Activated CD8-positive, alpha-beta memory T cell treated with anti-CD3 and anti-CD28 coated beads for 24 hours (primary cell): ENCODE measurements around the gene ZFHX3.
"Not testable (repeated sequence)": the region's sequence is repeated elsewhere in the genome, so short reads cannot be mapped to it uniquely, and the experiment has no call there.

Source experiments
- DNase-seq: peaks from one replicate; pipeline ENCODE4 v3.0.0-alpha.2; 2020

Gene ZFHX3, protein sequence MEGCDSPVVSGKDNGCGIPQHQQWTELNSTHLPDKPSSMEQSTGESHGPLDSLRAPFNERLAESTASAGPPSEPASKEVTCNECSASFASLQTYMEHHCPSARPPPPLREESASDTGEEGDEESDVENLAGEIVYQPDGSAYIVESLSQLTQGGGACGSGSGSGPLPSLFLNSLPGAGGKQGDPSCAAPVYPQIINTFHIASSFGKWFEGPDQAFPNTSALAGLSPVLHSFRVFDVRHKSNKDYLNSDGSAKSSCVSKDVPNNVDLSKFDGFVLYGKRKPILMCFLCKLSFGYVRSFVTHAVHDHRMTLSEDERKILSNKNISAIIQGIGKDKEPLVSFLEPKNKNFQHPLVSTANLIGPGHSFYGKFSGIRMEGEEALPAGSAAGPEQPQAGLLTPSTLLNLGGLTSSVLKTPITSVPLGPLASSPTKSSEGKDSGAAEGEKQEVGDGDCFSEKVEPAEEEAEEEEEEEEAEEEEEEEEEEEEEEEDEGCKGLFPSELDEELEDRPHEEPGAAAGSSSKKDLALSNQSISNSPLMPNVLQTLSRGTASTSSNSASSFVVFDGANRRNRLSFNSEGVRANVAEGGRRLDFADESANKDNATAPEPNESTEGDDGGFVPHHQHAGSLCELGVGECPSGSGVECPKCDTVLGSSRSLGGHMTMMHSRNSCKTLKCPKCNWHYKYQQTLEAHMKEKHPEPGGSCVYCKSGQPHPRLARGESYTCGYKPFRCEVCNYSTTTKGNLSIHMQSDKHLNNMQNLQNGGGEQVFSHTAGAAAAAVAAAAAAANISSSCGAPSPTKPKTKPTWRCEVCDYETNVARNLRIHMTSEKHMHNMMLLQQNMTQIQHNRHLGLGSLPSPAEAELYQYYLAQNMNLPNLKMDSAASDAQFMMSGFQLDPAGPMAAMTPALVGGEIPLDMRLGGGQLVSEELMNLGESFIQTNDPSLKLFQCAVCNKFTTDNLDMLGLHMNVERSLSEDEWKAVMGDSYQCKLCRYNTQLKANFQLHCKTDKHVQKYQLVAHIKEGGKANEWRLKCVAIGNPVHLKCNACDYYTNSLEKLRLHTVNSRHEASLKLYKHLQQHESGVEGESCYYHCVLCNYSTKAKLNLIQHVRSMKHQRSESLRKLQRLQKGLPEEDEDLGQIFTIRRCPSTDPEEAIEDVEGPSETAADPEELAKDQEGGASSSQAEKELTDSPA (N-terminal part only)

DNA sequence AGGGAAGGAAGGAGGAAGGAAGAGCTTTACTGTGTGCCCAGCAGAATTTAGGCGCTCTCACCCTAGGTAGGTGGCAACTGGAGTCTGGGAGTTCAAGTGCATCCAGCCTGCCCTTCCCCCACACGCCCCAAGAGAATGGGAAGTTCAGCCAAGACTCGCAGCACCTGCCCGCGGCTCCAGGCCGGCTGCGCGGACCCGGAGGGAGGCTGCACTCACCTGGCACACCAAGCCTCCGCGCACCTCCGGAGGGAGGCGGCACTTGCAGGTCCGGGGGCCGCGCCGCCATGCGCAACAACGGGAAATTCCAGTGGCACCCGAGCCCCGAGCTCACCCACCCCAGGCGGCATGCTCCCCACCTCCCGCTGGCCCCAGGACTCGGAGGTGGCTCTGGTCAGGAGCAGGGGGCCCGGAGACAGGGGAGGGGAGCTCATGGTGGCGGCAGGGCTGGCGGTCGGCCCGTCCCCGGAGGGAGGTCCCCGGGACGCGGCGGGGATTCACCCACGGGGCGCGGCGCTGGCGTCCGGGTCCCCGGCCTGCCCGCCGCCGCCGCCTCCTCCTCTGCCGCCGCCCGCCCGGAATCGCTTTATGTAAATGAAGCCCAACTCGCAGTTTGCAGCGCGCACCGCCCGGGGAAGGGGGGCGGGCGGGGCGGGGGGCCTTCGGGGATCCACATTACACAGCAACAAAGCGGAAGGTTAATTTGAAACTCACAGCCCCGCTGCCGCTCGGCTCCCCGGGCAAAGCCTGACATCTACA is at the start of gene ZFHX3:
Gene ZFHX3, minus strand, starts transcription at position 593 of the 756 bp plus-strand sequence. CDS start 87,983 bp downstream, outside the sequence.
- DNase-seq = no peak

GRCh38 chr16:73096510-73096909 is 48.6 kb upstream of the ZFHX3 start:
- DNase-seq = no peak

- no peak for DNase-seq
These were observed 48.0 kb upstream of the ZFHX3 start for GRCh38 chr16:73095885-73096421.

DNA sequence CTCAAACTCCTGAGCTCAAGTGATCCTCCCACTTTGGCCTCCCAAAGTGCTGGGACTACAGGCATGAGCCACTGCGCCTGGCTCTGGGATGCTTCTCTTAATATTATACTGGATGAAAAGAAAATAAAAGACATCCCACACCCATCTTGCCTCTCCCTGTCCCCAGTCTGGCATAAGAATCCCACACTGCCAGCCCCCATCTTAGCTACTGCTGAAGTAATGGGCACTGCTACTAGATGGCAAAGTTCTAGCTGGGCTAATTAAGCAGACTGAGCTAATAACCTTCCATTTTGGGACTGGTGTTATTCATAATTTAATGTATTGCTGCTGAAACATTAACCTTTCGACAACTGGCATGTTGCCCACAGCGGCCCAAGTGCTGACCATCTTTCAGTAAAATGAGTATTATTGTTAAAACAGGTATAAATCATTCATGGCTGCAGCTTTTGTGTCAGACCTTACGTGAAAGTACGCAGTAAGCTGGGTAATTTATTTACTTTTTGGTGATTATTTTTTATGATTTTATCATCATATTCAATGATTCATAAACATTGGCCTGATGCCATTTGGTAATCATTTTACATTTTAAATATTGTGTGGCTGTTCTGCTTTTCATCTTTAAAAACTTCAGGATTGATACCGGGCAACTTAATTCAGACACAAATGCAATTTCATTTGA is 47.4 kb upstream of the ZFHX3 start:
- no peak for DNase-seq

- DNase-seq = no peak
These were observed 46.4 kb upstream of the ZFHX3 start for GRCh38 chr16:73094371-73094770.

- no peak for DNase-seq
These were observed 45.5 kb upstream of the ZFHX3 start for GRCh38 chr16:73093146-73094144.

DNA sequence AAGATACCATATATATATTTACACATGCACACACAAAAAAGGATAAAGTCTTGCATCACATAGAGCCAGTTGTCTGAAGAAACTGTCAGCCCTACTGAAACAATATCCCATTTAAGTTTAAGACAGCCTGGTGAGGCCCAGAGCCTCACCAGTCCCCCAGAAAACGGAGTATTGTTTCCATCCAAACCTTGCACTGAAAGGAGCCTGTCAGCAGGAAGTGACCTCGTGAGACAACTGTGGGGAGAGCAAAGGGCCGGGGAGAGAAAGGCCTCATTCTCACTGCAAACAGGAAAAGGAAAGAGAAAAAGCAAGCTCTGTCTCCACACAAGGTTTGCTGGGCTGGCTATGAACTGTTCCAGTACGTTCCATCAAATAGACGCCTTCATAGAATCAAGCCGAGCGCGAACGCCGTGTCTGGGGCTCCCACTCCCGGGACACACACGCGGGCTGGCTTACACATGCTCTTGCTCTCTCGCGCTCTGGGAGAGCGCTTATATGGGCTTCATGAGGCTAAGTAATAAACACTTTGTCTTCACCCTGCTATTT is 44.4 kb upstream of the ZFHX3 start:
- DNase-seq = no peak

DNA sequence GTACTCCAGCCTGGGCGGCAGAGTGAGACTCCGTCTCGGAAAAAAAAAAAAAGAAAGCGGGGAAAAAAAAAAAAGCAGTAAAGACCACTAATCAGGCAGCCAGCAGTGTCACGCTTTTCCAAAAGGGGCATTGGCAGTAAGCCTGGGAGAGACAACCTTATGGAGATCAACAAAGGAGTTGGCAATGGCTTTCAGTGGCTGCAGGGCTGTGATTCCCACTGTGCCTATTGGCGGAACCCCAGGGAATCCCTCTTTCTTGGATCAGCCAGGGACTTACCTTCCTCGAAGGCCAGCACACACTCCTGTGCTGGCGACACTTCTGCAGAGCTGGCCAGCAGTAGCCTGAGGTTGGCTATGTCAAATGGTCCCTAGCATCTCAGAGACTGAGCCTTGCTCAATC is 43.2 kb upstream of the ZFHX3 start:
- DNase-seq = no peak

DNA sequence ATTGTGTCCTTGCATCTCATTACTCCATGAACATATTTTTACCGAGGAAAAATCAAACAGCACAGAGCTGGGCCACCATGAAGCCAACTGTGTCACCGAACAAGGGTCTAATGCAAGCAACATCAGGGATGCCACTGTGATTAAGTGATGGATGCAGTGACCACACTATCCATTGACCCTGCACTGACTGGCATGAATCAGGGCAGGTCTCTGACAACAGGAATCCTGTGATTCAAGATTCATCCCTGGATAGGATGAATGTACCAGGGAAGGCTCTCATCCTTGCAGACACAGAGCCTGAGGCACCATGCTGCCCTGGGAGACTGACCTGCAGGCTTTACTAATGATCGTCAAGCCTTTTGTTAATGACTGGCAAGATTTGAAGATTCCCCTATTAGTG is 41.5 kb upstream of the ZFHX3 start:
- no peak for DNase-seq

- no peak for DNase-seq
These were observed 38.2 kb upstream of the ZFHX3 start for GRCh38 chr16:73086108-73086507.

GRCh38 chr16:73083271-73083670 is 35.3 kb upstream of the ZFHX3 start:
- DNase-seq = no peak

- DNase-seq = not testable (repeated sequence)
These were observed 34.7 kb upstream of the ZFHX3 start for GRCh38 chr16:73082634-73083051.

DNA sequence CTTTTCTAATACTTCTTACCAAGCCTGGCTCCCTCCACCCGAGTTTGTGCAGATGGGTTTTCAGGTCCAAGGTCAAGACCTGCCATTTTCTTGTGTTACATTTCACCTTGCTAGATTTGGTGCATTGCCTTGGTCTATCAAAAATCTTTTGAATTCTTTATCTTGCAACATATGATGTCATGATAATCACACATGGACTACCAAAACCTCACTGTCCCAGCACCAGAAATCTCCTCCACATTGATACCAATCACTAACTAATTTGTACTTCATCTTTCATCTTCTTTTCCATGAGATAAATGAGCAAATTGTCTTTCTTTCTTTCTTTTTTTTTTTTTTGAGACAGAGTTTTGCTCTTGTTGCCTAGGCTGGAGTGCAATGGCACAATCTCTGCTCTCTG is 33.0 kb upstream of the ZFHX3 start:
- no peak for DNase-seq

DNA sequence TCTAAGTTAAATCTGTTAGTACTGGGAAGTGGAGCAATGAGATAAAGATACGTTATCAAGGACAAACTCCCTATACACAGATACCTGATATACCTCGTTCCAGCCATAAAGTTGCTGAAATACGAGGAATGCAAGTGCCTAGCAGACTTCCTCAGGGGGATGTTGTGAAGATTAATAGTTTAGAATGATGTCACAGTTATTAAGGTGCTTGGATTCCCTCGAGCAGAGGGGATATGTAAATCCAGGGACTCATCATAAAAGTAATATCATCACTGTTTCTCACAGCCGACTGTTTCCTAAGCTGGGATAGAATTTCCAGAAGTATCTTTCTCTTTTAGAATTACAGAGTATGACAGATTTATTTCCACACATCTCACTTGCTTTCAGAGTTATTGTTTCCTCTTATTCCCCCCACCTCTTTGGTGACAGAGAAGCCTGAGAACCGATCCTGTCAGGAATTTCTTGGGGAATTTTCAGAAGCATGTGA is 28.4 kb upstream of the ZFHX3 start:
- DNase-seq = no peak

DNA sequence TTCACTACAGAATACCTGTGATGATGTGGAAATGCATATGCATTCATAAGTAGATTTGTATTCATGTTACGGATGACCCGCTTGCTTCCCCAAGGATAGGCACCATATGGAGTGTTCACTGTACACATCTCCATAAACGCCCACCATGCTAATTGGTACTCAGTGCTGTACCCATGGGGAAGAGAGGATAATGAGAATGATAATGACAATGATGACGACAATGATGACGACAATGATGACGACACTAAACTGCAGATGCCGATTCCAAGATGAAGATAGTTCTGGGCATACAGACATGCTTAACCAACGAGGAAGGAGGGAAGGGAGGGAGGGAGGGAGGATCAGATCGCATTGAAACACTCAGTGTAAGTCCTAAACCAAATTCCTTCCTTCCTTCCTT is 26.5 kb upstream of the ZFHX3 start:
- no peak for DNase-seq

DNA sequence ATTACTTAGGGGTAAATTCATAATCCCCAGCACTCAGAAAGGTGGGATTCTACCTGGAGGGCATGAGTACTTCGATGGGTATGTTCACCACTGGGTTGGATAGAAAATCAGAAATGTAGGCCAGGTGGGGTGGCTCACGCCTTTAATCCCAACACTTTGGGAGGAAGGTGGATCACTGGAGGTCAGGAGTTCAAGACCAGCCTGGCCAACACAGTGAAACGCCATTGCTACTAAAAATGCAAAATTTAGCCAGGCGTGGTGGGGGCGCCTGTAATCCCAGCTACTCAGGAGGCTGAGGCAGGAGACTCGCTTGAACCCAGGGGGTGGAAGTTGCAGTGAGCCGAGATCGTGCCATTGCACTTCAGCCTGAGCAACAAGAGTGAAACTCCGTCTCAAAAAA is 24.1 kb upstream of the ZFHX3 start:
- not testable (repeated sequence) for DNase-seq

DNA sequence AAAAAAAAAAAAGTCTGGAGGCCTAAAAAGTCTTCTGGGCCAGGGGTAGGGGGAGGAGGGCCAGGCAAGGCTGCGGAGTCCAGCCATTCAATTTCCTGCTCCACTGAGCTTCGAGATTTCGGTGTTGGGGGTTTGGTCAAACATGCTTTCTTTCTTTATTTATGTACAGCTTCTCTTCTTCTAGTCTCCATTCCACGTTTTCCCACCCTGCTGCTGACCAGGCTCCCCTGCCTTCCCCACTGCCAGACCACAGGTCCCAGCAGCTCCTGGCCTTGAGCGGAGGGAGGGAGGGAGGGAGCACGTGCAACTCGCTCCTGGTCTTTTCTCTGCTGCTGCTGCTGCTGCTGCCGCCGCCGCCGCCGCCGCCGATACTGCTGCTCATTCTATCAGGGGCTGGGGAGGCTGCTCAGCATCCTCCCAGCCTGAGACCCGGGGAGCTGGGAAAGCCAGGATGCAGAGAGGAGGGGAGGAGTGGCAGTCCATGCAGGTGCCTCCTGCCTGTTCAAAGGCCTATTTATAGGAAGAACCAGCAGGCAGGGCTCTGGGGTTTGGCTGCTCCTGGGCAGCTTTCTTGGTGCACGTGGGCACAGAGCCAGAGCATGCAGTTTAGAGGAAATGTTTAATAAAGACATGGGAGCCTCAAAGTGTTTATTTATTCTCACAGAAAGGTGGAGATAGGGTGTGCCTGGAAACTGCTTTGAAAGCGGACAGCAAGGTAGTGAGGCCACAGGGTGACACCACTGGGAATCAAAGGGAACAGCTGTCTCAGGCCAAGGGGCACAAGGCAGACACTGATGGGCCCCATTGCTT is 23.4 kb upstream of the ZFHX3 start:
- DNase-seq = no peak

DNA sequence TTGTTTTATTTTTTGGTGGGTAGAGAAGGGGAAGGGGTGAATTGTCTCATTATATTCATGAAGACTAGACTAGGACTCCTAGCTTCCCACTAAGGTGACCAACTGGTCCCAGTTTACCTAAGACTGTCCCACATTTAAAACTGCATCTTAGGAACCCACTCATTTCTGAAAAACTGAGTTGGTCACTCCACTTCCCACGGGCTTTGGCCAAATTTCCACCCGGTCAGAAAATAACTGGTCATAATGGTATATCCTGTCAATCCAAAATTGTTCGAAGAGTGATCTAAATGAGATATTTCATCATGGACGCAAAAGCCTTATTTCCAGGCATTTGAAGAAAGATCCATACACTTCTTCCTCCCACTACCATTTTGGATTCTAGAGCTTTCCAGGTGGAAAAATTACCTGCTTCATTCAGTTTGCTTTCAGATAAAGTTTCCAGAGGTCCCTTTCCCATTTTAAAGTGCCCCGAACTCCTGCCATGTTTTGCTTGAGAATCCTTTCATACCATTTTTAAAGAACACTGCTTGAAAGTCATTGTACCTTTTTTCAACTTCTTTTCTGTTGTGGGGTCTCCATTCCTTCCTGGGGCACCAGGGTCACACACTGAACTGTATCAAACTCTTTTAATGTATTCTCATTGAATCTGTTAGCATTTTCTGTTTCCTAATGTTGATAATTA is 21.8 kb upstream of the ZFHX3 start:
- no peak for DNase-seq
